Stimulated activated CD8-positive, alpha-beta memory T cell treated with anti-CD3 and anti-CD28 coated beads, Interleukin-12 subunit alpha, Interleukin-12 subunit beta, amount 100 ng/mL, for 4 hours (primary cell): ENCODE data around the gene RAD51B.
"Not testable (repeated sequence)": the region's sequence is repeated elsewhere in the genome, so short reads cannot be mapped to it uniquely, and the experiment has no call there.

ENCODE experiments used
- DNase-seq: peaks from one replicate; pipeline ENCODE4 v3.0.0-alpha.2; 2020; ENCODE audit warnings: low read depth

The RAD51B gene

GRCh38 chr14:68274725-68275124, 455.1 kb downstream of the RAD51B start:
- no peak for DNase-seq

GRCh38 chr14:68278576-68279436, 459.2 kb downstream of the RAD51B start:
- DNase-seq, result no peak

- DNase-seq, result no peak
These were observed 459.8 kb downstream of the RAD51B start for GRCh38 chr14:68279437-68279720.

- no peak for DNase-seq
These were observed 460.2 kb downstream of the RAD51B start for GRCh38 chr14:68279777-68280233.

- no peak for DNase-seq
These were observed 461.9 kb downstream of the RAD51B start for GRCh38 chr14:68281497-68281896.

GRCh38 chr14:68282479-68283377, 463.1 kb downstream of the RAD51B start:
- no peak for DNase-seq

GRCh38 chr14:68283378-68284123, 464.0 kb downstream of the RAD51B start:
- DNase-seq, result peak; percentile 37

GRCh38 chr14:68284333-68284732, 464.8 kb downstream of the RAD51B start:
- no peak for DNase-seq

- DNase-seq, result no peak
These were observed 465.3 kb downstream of the RAD51B start for GRCh38 chr14:68284834-68285233.

- DNase-seq, result peak; percentile 34
These were observed 466.0 kb downstream of the RAD51B start for GRCh38 chr14:68285421-68286179.

- no peak for DNase-seq
These were observed 467.1 kb downstream of the RAD51B start for GRCh38 chr14:68286667-68287066.

- not testable (repeated sequence) for DNase-seq
These were observed 469.9 kb downstream of the RAD51B start for GRCh38 chr14:68289452-68289851.

- no peak for DNase-seq
These were observed 472.2 kb downstream of the RAD51B start for GRCh38 chr14:68291820-68292219.

GRCh38 chr14:68292441-68293215, 473.0 kb downstream of the RAD51B start:
- no peak for DNase-seq

- no peak for DNase-seq
These were observed 473.8 kb downstream of the RAD51B start for GRCh38 chr14:68293404-68293803.

- no peak for DNase-seq
These were observed 475.8 kb downstream of the RAD51B start for GRCh38 chr14:68295316-68295816.

GRCh38 chr14:68297039-68297438, 477.5 kb downstream of the RAD51B start:
- no peak for DNase-seq

GRCh38 chr14:68297876-68298468, 478.4 kb downstream of the RAD51B start:
- no peak for DNase-seq

- no peak for DNase-seq
These were observed 481.0 kb downstream of the RAD51B start for GRCh38 chr14:68300608-68301007.

- no peak for DNase-seq
These were observed 481.6 kb downstream of the RAD51B start for GRCh38 chr14:68301219-68301618.
